MM.1S (cell line): Measurements from ENCODE around the gene FOXP1.

ENCODE experiments used
- DNase-seq: peaks from one replicate; pipeline ENCODE4 v3.0.0-alpha.2; 2015
- H2AFZ ChIP-seq: fragments of 300-600 bp; sonication (generic); 2 replicates; pipeline ENCODE4 v1.6.0; 2016; ENCODE audit warnings: antibody characterized with exemption, low read length
- H3F3A ChIP-seq: fragments of 300-600 bp; sonication (generic); 2 replicates; pipeline ENCODE4 v1.6.1; 2016; ENCODE audit warnings: mild to moderate bottlenecking, antibody characterized with exemption, low read length, moderate library complexity, mixed read lengths; ENCODE audit not compliant: insufficient read depth
- H3K27ac ChIP-seq: fragments of 300-600 bp; sonication (generic); 2 replicates; pipeline ENCODE4 v1.5.1; 2016; ENCODE audit warnings: mild to moderate bottlenecking, low read length
- H3K27me3 ChIP-seq: fragments of 300-600 bp; sonication (generic); replicated peaks from 2 replicates; pipeline ENCODE4 v1.6.0; 2016; ENCODE audit warnings: low read length; ENCODE audit not compliant: insufficient read depth
- H3K36me3 ChIP-seq: fragments of 300-600 bp; sonication (generic); replicated peaks from 2 replicates; pipeline ENCODE4 v1.6.1; 2016; ENCODE audit warnings: mild to moderate bottlenecking, low read length, mixed read lengths; ENCODE audit not compliant: insufficient read depth
- H3K4me1 ChIP-seq: fragments of 300-600 bp; sonication (generic); 2 replicates; pipeline ENCODE4 v1.6.1; 2016; ENCODE audit warnings: low read length, mixed read lengths
- H3K4me2 ChIP-seq: fragments of 300-600 bp; sonication (generic); 2 replicates; pipeline ENCODE4 v1.6.0; 2016; ENCODE audit warnings: low read depth, low read length
- H3K4me3 ChIP-seq: fragments of 300-600 bp; sonication (generic); 2 replicates; pipeline ENCODE4 v1.5.1; 2016; ENCODE audit warnings: low read length, mixed read lengths
- H3K79me2 ChIP-seq: fragments of 300-600 bp; sonication (generic); 2 replicates; pipeline ENCODE4 v1.6.1; 2016; ENCODE audit warnings: mixed run types, low read length, mixed read lengths
- H3K9ac ChIP-seq: fragments of 300-600 bp; sonication (generic); 2 replicates; pipeline ENCODE4 v1.6.1; 2016; ENCODE audit warnings: low read length, mixed read lengths
- H3K9me2 ChIP-seq: fragments of 300-600 bp; sonication (generic); replicated peaks from 2 replicates; pipeline ENCODE4 v1.6.1; 2016; ENCODE audit warnings: mild to moderate bottlenecking, low read length, mixed read lengths; ENCODE audit not compliant: insufficient read depth
- H3K9me3 ChIP-seq: fragments of 300-600 bp; sonication (generic); replicated peaks from 2 replicates; pipeline ENCODE4 v1.6.1; 2016; ENCODE audit warnings: mild to moderate bottlenecking, low read length, mixed read lengths; ENCODE audit not compliant: insufficient read depth
- H4K20me1 ChIP-seq: fragments of 300-600 bp; sonication (generic); 2 replicates; pipeline ENCODE4 v1.6.1; 2016; ENCODE audit warnings: mild to moderate bottlenecking, low read length, moderate library complexity, mixed read lengths; ENCODE audit not compliant: insufficient read depth
- EZH2 ChIP-seq: fragments of 300-600 bp; sonication (generic); optimal IDR thresholded peaks from 2 replicates; pipeline ENCODE3; 2017; ENCODE audit warnings: low read depth, mild to moderate bottlenecking, antibody characterized with exemption, low read length, mixed read lengths
- EZH2phosphoT487 ChIP-seq: fragments of 300-600 bp; sonication (generic); IDR thresholded peaks from 2 replicates; pipeline ENCODE4 v1.6.1; 2018; ENCODE audit warnings: antibody characterized with exemption, low read length
- TF ChIP-seq, protein P1 (sequence below): fragments of 300-600 bp; sonication (generic); IDR thresholded peaks from 2 replicates; pipeline ENCODE4 v1.5.1; 2016; ENCODE audit warnings: antibody characterized with exemption, low read length, mixed read lengths

Gene FOXP1

DNA sequence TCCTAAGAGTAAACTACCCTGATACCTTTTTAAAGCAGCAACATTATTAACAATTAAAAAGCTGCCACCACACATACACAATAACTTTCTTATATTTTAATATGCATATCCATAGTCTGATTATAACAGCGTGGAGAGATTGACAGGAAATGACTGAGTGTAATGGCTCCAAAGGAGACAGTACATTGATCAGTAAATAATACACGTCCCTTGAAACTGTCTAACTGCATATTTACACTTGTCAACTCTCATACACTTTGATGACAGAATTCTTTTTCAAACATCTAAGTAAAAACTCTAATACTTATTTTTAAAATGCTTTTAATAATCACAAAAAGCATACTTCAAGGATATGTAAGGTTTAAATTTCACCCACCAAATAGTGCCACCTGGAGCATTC, 99.5 kb downstream of the FOXP1 start:
- no peaks in the 10 kb centered on the region for H3K9me2 ChIP-seq
- no peaks in the 10 kb centered on the region for H3K9me3 ChIP-seq
- DNase-seq, result no peak
- TF ChIP-seq, protein P1, sequence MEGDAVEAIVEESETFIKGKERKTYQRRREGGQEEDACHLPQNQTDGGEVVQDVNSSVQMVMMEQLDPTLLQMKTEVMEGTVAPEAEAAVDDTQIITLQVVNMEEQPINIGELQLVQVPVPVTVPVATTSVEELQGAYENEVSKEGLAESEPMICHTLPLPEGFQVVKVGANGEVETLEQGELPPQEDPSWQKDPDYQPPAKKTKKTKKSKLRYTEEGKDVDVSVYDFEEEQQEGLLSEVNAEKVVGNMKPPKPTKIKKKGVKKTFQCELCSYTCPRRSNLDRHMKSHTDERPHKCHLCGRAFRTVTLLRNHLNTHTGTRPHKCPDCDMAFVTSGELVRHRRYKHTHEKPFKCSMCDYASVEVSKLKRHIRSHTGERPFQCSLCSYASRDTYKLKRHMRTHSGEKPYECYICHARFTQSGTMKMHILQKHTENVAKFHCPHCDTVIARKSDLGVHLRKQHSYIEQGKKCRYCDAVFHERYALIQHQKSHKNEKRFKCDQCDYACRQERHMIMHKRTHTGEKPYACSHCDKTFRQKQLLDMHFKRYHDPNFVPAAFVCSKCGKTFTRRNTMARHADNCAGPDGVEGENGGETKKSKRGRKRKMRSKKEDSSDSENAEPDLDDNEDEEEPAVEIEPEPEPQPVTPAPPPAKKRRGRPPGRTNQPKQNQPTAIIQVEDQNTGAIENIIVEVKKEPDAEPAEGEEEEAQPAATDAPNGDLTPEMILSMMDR, result no peak
- no peak for TF ChIP-seq EZH2
- no peak for TF ChIP-seq EZH2phosphoT487
- H3K27ac ChIP-seq, result no peak overlapping the region
- no peaks in the 10 kb centered on the region for H3K36me3 ChIP-seq
- H3K4me3 ChIP-seq, result no peak overlapping the region
- no peaks in the 10 kb centered on the region for H3K4me1 ChIP-seq
- H2AFZ ChIP-seq, result no peak overlapping the region
- no peak overlapping the region for H3K4me2 ChIP-seq
- H3K79me2 ChIP-seq, result no peaks in the 10 kb centered on the region
- no peaks in the 10 kb centered on the region for H3F3A ChIP-seq
- no peaks in the 10 kb centered on the region for H4K20me1 ChIP-seq
- H3K27me3 ChIP-seq, result no peaks in the 10 kb centered on the region
- H3K9ac ChIP-seq, result no peak overlapping the region

DNA sequence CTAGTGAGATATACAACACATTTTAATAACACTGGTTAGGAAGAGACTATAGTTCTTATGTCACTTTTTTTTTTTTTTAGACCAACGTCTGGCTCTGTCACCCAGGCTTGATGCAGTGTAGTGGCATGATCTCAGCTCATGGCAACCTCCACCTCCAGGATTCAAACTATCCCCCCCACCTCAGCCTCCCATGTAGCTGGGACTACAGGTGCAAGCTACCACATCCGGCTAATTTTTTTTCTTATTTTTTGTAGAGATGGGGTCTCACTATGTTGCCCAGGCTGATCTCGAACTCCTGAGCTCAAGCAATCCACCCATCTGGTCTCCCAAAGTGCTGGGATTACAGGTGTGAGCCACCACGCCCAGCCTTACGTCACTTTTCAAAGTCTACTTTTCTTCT, 100.8 kb downstream of the FOXP1 start:
- DNase-seq, result no peak
- Histone ChIP-seq H4K20me1 (no peaks in the 10 kb centered on the region), H3K4me2 (no peak overlapping the region), H3K9me2 (no peaks in the 10 kb centered on the region), H3K9ac (no peak overlapping the region), H3K4me3 (no peak overlapping the region), H3K9me3 (no peaks in the 10 kb centered on the region), H3F3A (no peaks in the 10 kb centered on the region), H3K36me3 (no peaks in the 10 kb centered on the region), H3K79me2 (no peaks in the 10 kb centered on the region), H2AFZ (no peak overlapping the region), H3K4me1 (no peaks in the 10 kb centered on the region), H3K27ac (no peak overlapping the region), H3K27me3 (no peaks in the 10 kb centered on the region)
- no peak for TF ChIP-seq EZH2phosphoT487

DNA sequence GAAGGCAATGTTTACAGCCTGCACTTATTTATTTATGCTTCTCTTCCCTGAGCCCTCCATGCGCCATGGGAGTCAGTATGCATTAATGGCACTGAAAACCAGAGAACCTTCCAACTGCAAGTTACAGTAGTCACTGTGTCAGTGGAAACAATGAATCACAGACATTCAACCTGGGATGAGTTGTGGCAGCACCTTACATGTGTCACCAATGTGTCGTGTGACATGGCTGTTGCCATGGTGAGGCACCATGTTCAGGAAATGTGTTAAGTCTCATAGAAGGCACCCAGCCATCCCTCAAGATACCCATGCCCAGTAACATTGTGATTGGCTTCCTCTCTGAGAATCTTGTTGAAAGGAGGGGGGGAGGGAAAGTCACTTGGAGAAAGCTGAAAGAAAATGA, 105.0 kb downstream of the FOXP1 start:
- TF ChIP-seq, protein P1, result no peak
- TF ChIP-seq EZH2, result no peak
- TF ChIP-seq EZH2phosphoT487, result no peak
- Histone ChIP-seq H3K27me3 (no peaks in the 10 kb centered on the region), H3K27ac (no peak overlapping the region), H3K4me1 (no peaks in the 10 kb centered on the region), H3K4me3 (no peak overlapping the region), H3K4me2 (no peak overlapping the region), H3K9me3 (no peaks in the 10 kb centered on the region), H3K9me2 (no peaks in the 10 kb centered on the region), H2AFZ (no peak overlapping the region), H4K20me1 (no peaks in the 10 kb centered on the region), H3K36me3 (no peaks in the 10 kb centered on the region), H3K79me2 (no peaks in the 10 kb centered on the region), H3K9ac (no peak overlapping the region), H3F3A (no peaks in the 10 kb centered on the region)
- no peak for DNase-seq

DNA sequence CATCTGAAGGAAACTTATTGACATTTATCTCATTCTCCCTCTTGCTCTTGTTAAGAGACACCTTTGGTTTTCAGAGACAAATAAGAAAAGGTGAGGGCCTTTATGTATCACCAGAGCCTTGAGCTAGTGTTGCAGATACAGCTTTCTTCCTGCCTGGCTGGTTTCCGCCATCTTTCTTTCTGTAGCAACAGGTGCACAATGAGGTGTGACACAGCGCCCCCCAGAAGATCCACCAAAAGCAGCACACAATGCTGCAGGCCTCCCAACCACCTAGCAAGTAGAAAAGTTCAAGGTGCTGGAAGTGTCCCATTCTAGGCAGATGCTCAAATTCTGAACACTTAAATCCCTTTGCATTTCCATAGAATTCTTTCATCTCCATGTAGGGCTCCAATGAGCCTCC, 106.6 kb downstream of the FOXP1 start:
- TF ChIP-seq EZH2phosphoT487, result no peak
- no peak for TF ChIP-seq EZH2
- TF ChIP-seq, protein P1, result no peak
- no peaks in the 10 kb centered on the region for H3K79me2 ChIP-seq

More for the DNA sequence above, 106.6 kb downstream of the FOXP1 start:
- no peak overlapping the region for H3K9ac ChIP-seq
- no peaks in the 10 kb centered on the region for H4K20me1 ChIP-seq
- no peaks in the 10 kb centered on the region for H3K4me1 ChIP-seq
- no peaks in the 10 kb centered on the region for H3F3A ChIP-seq
- no peaks in the 10 kb centered on the region for H3K9me3 ChIP-seq
- H3K9me2 ChIP-seq, result no peaks in the 10 kb centered on the region
- DNase-seq, result no peak
- H3K27ac ChIP-seq, result no peak overlapping the region
- no peaks in the 10 kb centered on the region for H3K27me3 ChIP-seq
- H3K4me3 ChIP-seq, result no peak overlapping the region
- H3K4me2 ChIP-seq, result no peak overlapping the region
- H3K36me3 ChIP-seq, result no peaks in the 10 kb centered on the region
- H2AFZ ChIP-seq, result no peak overlapping the region
